Hippocampal formation (tissue), 2 donors: ENCODE measurements around the gene PLAC1.

Source experiments
- DNase-seq, 2 donors: peaks; one replicate each; lab custom pipeline; 2025; lab: John Stamatoyannopoulos, UW

PLAC1 gene

GRCh38 chrX:134658002-134658759 is at the start of gene PLAC1:
PLAC1 (minus strand) TSS chrX:134658471; CDS start chrX:134566682, 91,789 bp downstream.
- DNase-seq, result no peak

- no peak for DNase-seq
Observed at GRCh38 chrX:134706138-134706537, 47.9 kb upstream of the PLAC1 start.

- no peak for DNase-seq
Observed at GRCh38 chrX:134695999-134696398, 37.7 kb upstream of the PLAC1 start.

- DNase-seq, result no peak
Observed at GRCh38 chrX:134694333-134695322, 36.4 kb upstream of the PLAC1 start.

- no peak for DNase-seq
Observed at GRCh38 chrX:134693644-134694043, 35.4 kb upstream of the PLAC1 start.

- no peak for DNase-seq
Observed at GRCh38 chrX:134692990-134693389, 34.7 kb upstream of the PLAC1 start.

GRCh38 chrX:134692233-134692632 is 34.0 kb upstream of the PLAC1 start:
- DNase-seq, result no peak

GRCh38 chrX:134691453-134691852 is 33.2 kb upstream of the PLAC1 start:
- DNase-seq, result no peak

- no peak for DNase-seq
Observed at GRCh38 chrX:134688839-134689238, 30.6 kb upstream of the PLAC1 start.

GRCh38 chrX:134688031-134688823 is 30.0 kb upstream of the PLAC1 start:
- DNase-seq, result no peak

- no peak for DNase-seq
Observed at GRCh38 chrX:134685668-134686067, 27.4 kb upstream of the PLAC1 start.

GRCh38 chrX:134684956-134685355 is 26.7 kb upstream of the PLAC1 start:
- no peak for DNase-seq

GRCh38 chrX:134683351-134684005 is 25.2 kb upstream of the PLAC1 start:
- no peak for DNase-seq

GRCh38 chrX:134682081-134682480 is 23.8 kb upstream of the PLAC1 start:
- no peak for DNase-seq

GRCh38 chrX:134679644-134680043 is 21.4 kb upstream of the PLAC1 start:
- no peak for DNase-seq

- DNase-seq, result no peak
Observed at GRCh38 chrX:134679221-134679620, 20.9 kb upstream of the PLAC1 start.

- no peak for DNase-seq
Observed at GRCh38 chrX:134677332-134677731, 19.1 kb upstream of the PLAC1 start.

- DNase-seq, result no peak
Observed at GRCh38 chrX:134676436-134676835, 18.2 kb upstream of the PLAC1 start.

GRCh38 chrX:134673123-134673522 is 14.9 kb upstream of the PLAC1 start:
- no peak for DNase-seq

GRCh38 chrX:134672101-134672500 is 13.8 kb upstream of the PLAC1 start:
- DNase-seq, result no peak

GRCh38 chrX:134671294-134671693 is 13.0 kb upstream of the PLAC1 start:
- no peak for DNase-seq
